22Rv1 (cell line): ENCODE data around the gene CDAN1.

Source experiments
- ZFX ChIP-seq: fragments of 450-650 bp; IDR thresholded peaks from 2 replicates; pipeline ENCODE4 v1.6.1; 2017; ENCODE audit warnings: antibody characterized with exemption, borderline replicate concordance
- TF ChIP-seq, protein P1 (sequence below): fragments of 450-650 bp; IDR thresholded peaks from 2 replicates; pipeline ENCODE4 v1.5.1; 2017; ENCODE audit warnings: mild to moderate bottlenecking

DNA sequence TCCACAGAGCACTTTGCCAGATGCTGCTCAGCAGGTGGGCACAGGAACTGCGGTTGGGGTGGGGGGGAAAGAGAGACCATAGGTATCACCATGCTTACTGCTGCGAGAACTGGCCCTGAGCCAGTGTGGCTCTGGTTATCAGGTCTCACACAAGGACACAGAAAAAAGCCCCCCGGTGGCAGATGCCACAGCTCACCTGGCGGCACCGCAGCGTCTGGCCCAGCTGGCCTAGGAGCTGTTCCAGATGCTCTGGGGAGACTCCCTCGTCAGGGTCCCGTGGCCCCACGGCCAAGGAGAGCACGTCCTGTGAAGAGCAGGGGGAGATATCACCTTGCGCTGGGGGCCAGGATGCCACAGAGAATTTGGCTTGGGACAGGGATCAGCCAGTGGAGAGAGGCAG is 10.8 kb downstream of the CDAN1 start:
- TF ChIP-seq, protein P1, sequence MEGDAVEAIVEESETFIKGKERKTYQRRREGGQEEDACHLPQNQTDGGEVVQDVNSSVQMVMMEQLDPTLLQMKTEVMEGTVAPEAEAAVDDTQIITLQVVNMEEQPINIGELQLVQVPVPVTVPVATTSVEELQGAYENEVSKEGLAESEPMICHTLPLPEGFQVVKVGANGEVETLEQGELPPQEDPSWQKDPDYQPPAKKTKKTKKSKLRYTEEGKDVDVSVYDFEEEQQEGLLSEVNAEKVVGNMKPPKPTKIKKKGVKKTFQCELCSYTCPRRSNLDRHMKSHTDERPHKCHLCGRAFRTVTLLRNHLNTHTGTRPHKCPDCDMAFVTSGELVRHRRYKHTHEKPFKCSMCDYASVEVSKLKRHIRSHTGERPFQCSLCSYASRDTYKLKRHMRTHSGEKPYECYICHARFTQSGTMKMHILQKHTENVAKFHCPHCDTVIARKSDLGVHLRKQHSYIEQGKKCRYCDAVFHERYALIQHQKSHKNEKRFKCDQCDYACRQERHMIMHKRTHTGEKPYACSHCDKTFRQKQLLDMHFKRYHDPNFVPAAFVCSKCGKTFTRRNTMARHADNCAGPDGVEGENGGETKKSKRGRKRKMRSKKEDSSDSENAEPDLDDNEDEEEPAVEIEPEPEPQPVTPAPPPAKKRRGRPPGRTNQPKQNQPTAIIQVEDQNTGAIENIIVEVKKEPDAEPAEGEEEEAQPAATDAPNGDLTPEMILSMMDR, result no peak
- TF ChIP-seq ZFX, result no peak
